H9 (cell line): ENCODE results near the gene TPM3. TPM values are rescaled to one million over a fixed set of nuclear protein-coding genes. Genes with fewer than 3 reads are reported as not detected.

ENCODE experiments used
- DNase-seq: peaks from one replicate; pipeline ENCODE4 v3.0.0-alpha.2; 2017
- H2AFZ ChIP-seq: one replicate; pipeline ENCODE4 v1.6.1; 2013; ENCODE audit warnings: mild to moderate bottlenecking, low read length, control low read depth, moderate library complexity
- H2AK5ac ChIP-seq: 2 replicates; pipeline ENCODE4 v1.6.1; 2013; ENCODE audit warnings: low read length, control low read depth, mixed read lengths; ENCODE audit not compliant: insufficient read length
- H2BK120ac ChIP-seq: one replicate; pipeline ENCODE4 v1.6.1; 2013; ENCODE audit warnings: low read depth, mild to moderate bottlenecking, low read length, control low read depth, inconsistent platforms; ENCODE audit not compliant: poor library complexity, severe bottlenecking
- H2BK12ac ChIP-seq: 2 replicates; pipeline ENCODE4 v1.6.1; 2013; ENCODE audit warnings: low read length, control low read depth, mixed read lengths, low read depth; ENCODE audit not compliant: insufficient read length
- H2BK15ac ChIP-seq: 2 replicates; pipeline ENCODE4 v1.6.1; 2013; ENCODE audit warnings: low read depth, low read length, control low read depth
- H2BK20ac ChIP-seq: one replicate; pipeline ENCODE4 v1.6.1; 2013; ENCODE audit warnings: low read depth, mild to moderate bottlenecking, low read length, control low read depth, inconsistent platforms; ENCODE audit not compliant: poor library complexity, severe bottlenecking
- H2BK5ac ChIP-seq: 2 replicates; pipeline ENCODE4 v1.6.1; 2013; ENCODE audit warnings: low read length, control low read depth, mixed read lengths; ENCODE audit not compliant: insufficient read length
- H3K14ac ChIP-seq: 2 replicates; pipeline ENCODE4 v1.6.1; 2013; ENCODE audit warnings: low read length, control low read depth; ENCODE audit not compliant: insufficient read depth
- H3K18ac ChIP-seq: 2 replicates; pipeline ENCODE4 v1.6.1; 2013; ENCODE audit warnings: low read depth, mild to moderate bottlenecking, mixed read lengths, low read length, control low read depth; ENCODE audit not compliant: insufficient read length
- H3K23ac ChIP-seq: 2 replicates; pipeline ENCODE4 v1.6.1; 2013; ENCODE audit warnings: low read length, control low read depth, mixed read lengths, low read depth; ENCODE audit not compliant: insufficient read length
- H3K23me2 ChIP-seq: 2 replicates; pipeline ENCODE4 v1.6.1; 2013; ENCODE audit warnings: low read depth, mild to moderate bottlenecking, mixed read lengths, low read length, control low read depth; ENCODE audit not compliant: insufficient read length, poor library complexity, severe bottlenecking
- H3K27ac ChIP-seq: 2 replicates; pipeline ENCODE4 v1.5.1; 2013; ENCODE audit warnings: low read length, control low read depth, mixed read lengths, low read depth; ENCODE audit not compliant: insufficient read length
- H3K27me3 ChIP-seq: 2 replicates; pipeline ENCODE4 v1.6.1; 2013; ENCODE audit warnings: low read length, control low read depth, inconsistent platforms; ENCODE audit not compliant: insufficient read depth
- H3K4ac ChIP-seq: 2 replicates; pipeline ENCODE4 v1.6.1; 2013; ENCODE audit warnings: low read depth, mild to moderate bottlenecking, control low read depth, inconsistent platforms, low read length, moderate library complexity
- H3K4me1 ChIP-seq: 2 replicates; pipeline ENCODE4 v1.6.1; 2013; ENCODE audit warnings: low read length, control low read depth, inconsistent platforms; ENCODE audit not compliant: insufficient read depth
- H3K4me2 ChIP-seq: 2 replicates; pipeline ENCODE4 v1.6.1; 2013; ENCODE audit warnings: low read length, control low read depth, mixed read lengths; ENCODE audit not compliant: insufficient read length, insufficient read depth
- H3K56ac ChIP-seq: 2 replicates; pipeline ENCODE4 v1.6.1; 2013; ENCODE audit warnings: low read depth, mild to moderate bottlenecking, mixed read lengths, low read length, control low read depth; ENCODE audit not compliant: insufficient read length
- H3K79me1 ChIP-seq: 2 replicates; pipeline ENCODE4 v1.6.1; 2013; ENCODE audit warnings: low read depth, mild to moderate bottlenecking, moderate library complexity, low read length, control low read depth, inconsistent platforms; ENCODE audit not compliant: insufficient read depth, poor library complexity, severe bottlenecking
- H3K79me2 ChIP-seq: 2 replicates; pipeline ENCODE4 v1.6.1; 2013; ENCODE audit warnings: low read length, control low read depth, inconsistent platforms; ENCODE audit not compliant: insufficient read depth
- H3K9ac ChIP-seq: 2 replicates; pipeline ENCODE4 v1.6.1; 2013; ENCODE audit warnings: low read length, control low read depth, mixed read lengths; ENCODE audit not compliant: insufficient read length; ENCODE audit errors: extremely low read depth
- H3K9me3 ChIP-seq: one replicate; pipeline ENCODE4 v1.6.1; 2013; ENCODE audit warnings: low read depth, low read length, inconsistent platforms; ENCODE audit not compliant: control insufficient read depth
- H3T11ph ChIP-seq: one replicate; pipeline ENCODE4 v1.6.1; 2013; ENCODE audit warnings: mild to moderate bottlenecking, low read length, control low read depth, inconsistent platforms
- H4K20me1 ChIP-seq: one replicate; pipeline ENCODE4 v1.6.1; 2013; ENCODE audit not compliant: control insufficient read depth, insufficient read length, insufficient read depth
- H4K5ac ChIP-seq: 2 replicates; pipeline ENCODE4 v1.6.1; 2013; ENCODE audit warnings: low read depth, mild to moderate bottlenecking, mixed read lengths, low read length, control low read depth; ENCODE audit not compliant: insufficient read length
- H4K8ac ChIP-seq: replicated peaks from 2 replicates; pipeline ENCODE4 v1.6.1; 2013; ENCODE audit warnings: low read length, control low read depth, mixed read lengths, low read depth; ENCODE audit not compliant: insufficient read length
- H4K91ac ChIP-seq: 2 replicates; pipeline ENCODE4 v1.6.1; 2013; ENCODE audit warnings: low read depth, mild to moderate bottlenecking, moderate library complexity, mixed read lengths, low read length, control low read depth; ENCODE audit not compliant: insufficient read length
- H3K27ac Mint-ChIP-seq, 3 experiments: 2 replicates in 2 of 3; 3 replicates in 1 of 3; pipeline ENCODE4 v1.8.0; 2020 to 2021; ENCODE audit warnings: mixed read lengths in 3 of 3, mild to moderate bottlenecking in 1 of 3, moderate library complexity in 1 of 3
- H3K27me3 Mint-ChIP-seq: 2 replicates; pipeline ENCODE4 v1.8.0; 2021; ENCODE audit warnings: low read depth, mild to moderate bottlenecking, moderate library complexity, mixed read lengths
- H3K36me3 Mint-ChIP-seq, 3 experiments: 2 replicates in 2 of 3; 3 replicates in 1 of 3; pipeline ENCODE4 v1.8.0; 2020 to 2021; ENCODE audit warnings: low read depth in 3 of 3, mixed read lengths in 3 of 3; ENCODE audit not compliant: insufficient read depth in 1 of 3
- H3K4me1 Mint-ChIP-seq, 2 experiments: 2 replicates each; pipeline ENCODE4 v1.8.0; 2020; ENCODE audit warnings: mixed read lengths in 2 of 2
- H3K4me3 Mint-ChIP-seq, 2 experiments: 2 replicates in 1 of 2; 3 replicates in 1 of 2; pipeline ENCODE4 v1.8.0; 2020 to 2021; ENCODE audit warnings: mild to moderate bottlenecking in 2 of 2, mixed read lengths in 2 of 2, moderate library complexity in 1 of 2
- H3K9me3 Mint-ChIP-seq, 2 experiments: 2 replicates in 1 of 2; 3 replicates in 1 of 2; pipeline ENCODE4 v1.8.0; 2020; ENCODE audit warnings: mild to moderate bottlenecking in 2 of 2, mixed read lengths in 2 of 2, moderate library complexity in 1 of 2
- CTCF ChIP-seq: fragments of 200-600 bp; sonication (generic); conservative IDR thresholded peaks from 3 replicates; pipeline ENCODE4 v1.8.0; 2021; ENCODE audit warnings: antibody characterized with exemption, mild to moderate bottlenecking
- WGBS: extraction: QIAGEN DNeasy Blood & Tissue Kit; methylation state at CpG from one replicate; pipeline ENCODE4 v1.1.7; 2013; ENCODE audit warnings: missing lambda C conversion rate, low lambda C conversion rate, mixed read lengths; ENCODE audit not compliant: insufficient read length; ENCODE audit errors: extremely low coverage; 5-methylcytosine and 5-hydroxymethylcytosine counted together
- total RNA-seq: library from RNA; stranded (reverse); gene quantifications from 2 replicates; pipeline ENCODE4 v1.2.1, GENCODE V29; 2021

The TPM3 gene
- total RNA-seq, 1 experiment from 2014 or later = 508 TPM

- H3K9me3 ChIP-seq = no peaks in the 10 kb centered on the region
- H3K23ac ChIP-seq = no peak overlapping the region
- H3K27me3 ChIP-seq = no peaks in the 10 kb centered on the region; the same call in 1 of the 2 replicates
- H4K91ac ChIP-seq = no peak overlapping the region
- no CpG with 5 or more reads among the region's 35 CpGs for WGBS
- H3K14ac ChIP-seq = peak overlapping the region; percentile 50
- no peak overlapping the region for H2BK12ac ChIP-seq
- no peak for TF ChIP-seq CTCF
- peaks cover 25 to 41% (median 26%) of the 10 kb centered on the region in 3 experiments for H3K36me3 Mint-ChIP-seq
- no peaks in the 10 kb centered on the region for H4K20me1 ChIP-seq
- no peak overlapping the region for H2BK120ac ChIP-seq
- H4K8ac ChIP-seq = no peak overlapping the region
- H2BK5ac ChIP-seq = no peak overlapping the region
- H3K27ac Mint-ChIP-seq = peak overlapping the region; percentile 99 to 100 (median 100)
- H3K4me2 ChIP-seq = peak overlapping the region; percentile 100
- H2AFZ ChIP-seq = no peak overlapping the region
- H3K79me2 ChIP-seq = peaks cover 47% of the 10 kb centered on the region
- no peak overlapping the region for H3K4ac ChIP-seq
- H3K27me3 Mint-ChIP-seq = peaks cover 4% of the 10 kb centered on the region
- peaks cover 9% of the 10 kb centered on the region for H3K23me2 ChIP-seq
- H3K4me1 Mint-ChIP-seq = peaks cover 69 to 80% of the 10 kb centered on the region in 2 experiments
- no peak overlapping the region for H3T11ph ChIP-seq
- no peak overlapping the region for H2AK5ac ChIP-seq
- H3K4me1 ChIP-seq = peaks cover 8% of the 10 kb centered on the region; the same call in 1 of the 2 replicates
- H3K27ac ChIP-seq = no peak overlapping the region
- H2BK15ac ChIP-seq = no peak overlapping the region
- H3K56ac ChIP-seq = no peak overlapping the region
- H3K4me3 Mint-ChIP-seq = peak overlapping the region; percentile 100
- DNase-seq = peak; percentile 71
- H2BK20ac ChIP-seq = no peak overlapping the region
- no peak overlapping the region for H4K5ac ChIP-seq
- peak overlapping the region; percentile 84 for H3K9ac ChIP-seq
- H3K79me1 ChIP-seq = peaks cover 5% of the 10 kb centered on the region
- peak overlapping the region; percentile 52 for H3K18ac ChIP-seq
- no peaks in the 10 kb centered on the region; a peak in 2 of 5 replicates for H3K9me3 Mint-ChIP-seq
Observed at GRCh38 chr1:154182344-154183045, 9.4 kb downstream of the TPM3 start.
